ENCODE results near the gene CDCA7.
"Not testable (repeated sequence)": the region's sequence is repeated elsewhere in the genome, so short reads cannot be mapped to it uniquely, and the experiment has no call there.

Gene CDCA7

DNA sequence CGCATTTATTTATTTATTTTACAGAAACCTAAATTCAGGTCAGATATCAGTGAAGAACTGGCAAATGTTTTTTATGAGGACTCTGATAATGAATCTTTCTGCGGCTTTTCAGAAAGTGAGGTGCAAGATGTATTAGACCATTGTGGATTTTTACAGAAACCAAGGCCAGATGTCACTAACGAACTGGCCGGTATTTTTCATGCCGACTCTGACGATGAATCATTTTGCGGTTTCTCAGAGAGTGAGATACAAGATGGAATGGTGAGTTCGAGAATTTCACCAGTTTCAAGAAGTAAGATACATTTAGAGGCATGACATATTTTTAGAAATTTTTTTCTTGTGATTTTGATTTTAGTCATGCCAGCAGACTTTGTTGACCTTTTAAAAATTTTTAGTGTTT, 4.6 kb downstream of the CDCA7 start:
- DNase-seq = no peak

DNA sequence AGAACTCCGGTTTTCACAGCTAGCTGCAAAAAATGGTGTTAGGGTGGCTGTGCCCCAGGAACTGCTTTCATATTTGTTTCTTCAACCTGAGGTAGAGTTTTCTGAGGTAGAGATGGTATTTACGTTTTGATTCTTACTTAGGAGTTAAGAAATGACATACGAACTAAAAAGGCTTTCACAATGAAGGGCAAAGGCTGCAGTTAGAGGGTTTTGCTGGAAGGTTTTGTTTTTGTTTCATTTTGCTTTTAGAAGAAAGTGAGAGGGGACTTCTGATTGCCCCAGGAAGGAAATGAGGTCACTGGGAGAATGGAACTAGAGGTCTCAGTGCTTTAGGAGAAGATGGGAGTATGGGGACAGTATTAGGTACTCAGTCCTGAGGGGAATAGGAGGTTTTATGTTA, 15.5 kb downstream of the CDCA7 start:
- no peak for DNase-seq

DNA sequence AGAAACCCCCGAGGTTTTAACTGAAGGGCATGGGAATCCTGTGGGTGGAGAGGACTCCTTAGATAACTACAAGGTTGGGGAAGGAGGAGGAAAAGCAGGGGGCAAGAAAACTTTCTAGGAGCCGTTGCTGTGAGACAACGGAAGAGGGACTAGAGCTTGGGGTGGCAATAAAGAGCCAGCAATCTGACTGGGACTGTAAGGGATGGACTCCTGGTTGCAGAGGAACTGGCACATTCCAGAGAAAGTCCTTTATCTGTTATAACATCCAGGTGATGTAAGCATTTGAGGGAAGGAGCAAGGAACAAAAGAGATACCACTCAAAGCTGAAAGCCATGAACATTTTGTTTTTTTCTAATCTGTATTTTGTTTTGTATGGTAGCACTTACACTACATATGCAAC, 16.4 kb downstream of the CDCA7 start:
- DNase-seq = no peak

DNA sequence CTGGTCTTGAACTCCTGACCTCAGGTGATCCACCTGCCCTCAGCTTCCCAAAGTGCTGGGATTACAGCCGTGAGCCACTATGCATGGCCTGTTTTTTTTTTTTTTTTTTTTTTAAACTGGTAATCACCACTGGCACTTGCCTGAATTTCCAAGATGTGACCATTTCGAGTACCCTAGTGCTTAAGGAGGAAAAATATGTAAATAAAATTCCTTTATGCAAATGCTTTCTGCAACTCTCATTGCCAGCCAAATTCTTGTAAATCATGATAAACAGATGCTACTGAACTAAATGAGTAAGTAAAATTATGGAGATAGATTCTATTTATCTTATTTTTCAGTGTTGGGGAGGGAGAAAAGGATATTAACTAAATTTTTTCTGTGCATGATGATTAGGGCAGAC, 18.6 kb downstream of the CDCA7 start:
- DNase-seq = no peak

- no peak for DNase-seq
These were observed 20.0 kb downstream of the CDCA7 start for GRCh38 chr2:173374634-173375033.

GRCh38 chr2:173385534-173385933, 30.9 kb downstream of the CDCA7 start:
- DNase-seq = not testable (repeated sequence)

GRCh38 chr2:173386021-173386737, 31.5 kb downstream of the CDCA7 start:
- DNase-seq = no peak

GRCh38 chr2:173386738-173387065, 32.0 kb downstream of the CDCA7 start:
- DNase-seq = no peak

GRCh38 chr2:173387079-173387478, 32.4 kb downstream of the CDCA7 start:
- DNase-seq = no peak

GRCh38 chr2:173387660-173388059, 33.0 kb downstream of the CDCA7 start:
- no peak for DNase-seq

DNA sequence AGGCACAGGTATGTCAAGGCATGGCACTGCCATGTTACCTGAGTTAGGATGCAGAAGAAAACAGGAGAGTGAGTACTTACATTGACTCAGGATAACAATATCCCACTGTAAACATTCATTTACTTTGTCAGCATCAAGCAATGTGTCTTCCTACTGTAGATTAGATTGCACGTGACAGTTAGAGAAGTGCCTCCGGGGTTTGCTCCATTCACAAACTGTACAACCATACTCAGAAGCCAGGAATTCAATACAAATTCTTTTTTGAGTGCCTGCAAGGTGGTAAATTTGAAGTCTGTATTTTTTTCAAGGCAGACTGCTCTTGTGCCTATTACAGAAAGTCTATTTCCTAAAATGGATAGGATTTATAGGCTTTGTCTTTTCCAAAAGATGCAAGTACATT, 34.1 kb downstream of the CDCA7 start:
- no peak for DNase-seq

GRCh38 chr2:173390036-173390435, 35.4 kb downstream of the CDCA7 start:
- DNase-seq = no peak

DNA sequence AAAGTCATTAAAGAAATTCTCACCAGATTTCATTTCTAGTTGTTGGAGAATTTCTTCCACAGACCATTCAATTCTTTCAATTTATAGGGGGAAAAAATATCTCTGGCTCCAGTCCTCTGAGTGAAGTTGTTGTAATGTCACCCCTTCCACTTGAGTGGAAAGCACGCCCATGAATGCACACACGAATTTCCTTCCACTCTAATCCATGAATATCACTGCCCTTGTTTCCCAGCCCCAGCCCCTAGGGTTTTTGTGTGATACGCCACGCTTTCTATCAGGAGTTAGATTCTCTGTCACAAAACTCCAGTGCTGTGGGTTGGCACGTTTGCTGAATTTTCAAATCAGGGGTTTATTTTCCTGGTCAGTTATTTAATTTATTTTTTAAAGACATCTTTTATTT, 38.1 kb downstream of the CDCA7 start:
- DNase-seq = no peak

GRCh38 chr2:173393186-173393585, 38.5 kb downstream of the CDCA7 start:
- no peak for DNase-seq

GRCh38 chr2:173393636-173394035, 39.0 kb downstream of the CDCA7 start:
- DNase-seq = no peak

- no peak for DNase-seq
These were observed 39.7 kb downstream of the CDCA7 start for GRCh38 chr2:173394091-173394974.

GRCh38 chr2:173395567-173396351, 41.1 kb downstream of the CDCA7 start:
- no peak for DNase-seq

GRCh38 chr2:173397539-173397938, 42.9 kb downstream of the CDCA7 start:
- DNase-seq = no peak

- DNase-seq = no peak
These were observed 44.6 kb downstream of the CDCA7 start for GRCh38 chr2:173399229-173399628.

GRCh38 chr2:173400760-173401159, 46.1 kb downstream of the CDCA7 start:
- DNase-seq = no peak

DNA sequence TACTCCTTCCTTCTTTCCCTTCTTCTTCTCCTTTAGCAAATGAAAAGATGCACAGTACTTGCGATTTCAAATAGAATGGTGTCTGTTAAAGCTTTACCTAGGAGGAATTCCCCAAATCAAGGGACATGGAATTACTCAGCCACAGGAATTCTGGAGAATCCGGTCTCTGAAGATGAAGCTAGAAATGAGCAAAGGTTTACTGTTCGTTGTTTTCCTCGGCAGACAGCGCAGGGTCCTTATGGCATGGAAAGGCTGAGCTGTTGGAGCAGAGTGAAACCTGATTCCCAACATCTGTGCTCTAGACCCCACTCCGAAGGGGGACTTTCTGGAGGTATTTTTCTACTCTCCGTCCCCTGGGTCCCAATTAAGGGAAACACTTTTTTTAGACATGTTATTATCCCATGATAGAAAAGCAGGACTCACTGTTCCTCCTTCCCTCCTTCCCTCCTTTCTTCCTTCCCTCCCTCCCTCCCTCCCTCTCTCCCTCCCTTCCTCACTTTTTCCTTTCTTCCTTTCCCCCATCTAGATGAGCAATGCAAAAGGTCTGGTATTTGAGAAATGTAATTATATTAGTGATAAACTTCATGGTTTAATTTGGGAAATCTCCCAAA, 47.1 kb downstream of the CDCA7 start:
- DNase-seq = no peak

- peak; percentile 73 for DNase-seq
These were observed 47.8 kb downstream of the CDCA7 start for GRCh38 chr2:173402405-173402974.
